Measurements from ENCODE around the gene ABLIM2.
"Not testable (repeated sequence)": the region's sequence is repeated elsewhere in the genome, so short reads cannot be mapped to it uniquely, and the experiment has no call there.

Gene ABLIM2

GRCh38 chr4:8156617-8157016 is 2.0 kb downstream of the ABLIM2 start:
- DNase-seq: no peak

GRCh38 chr4:8155660-8156421 is 2.8 kb downstream of the ABLIM2 start:
- DNase-seq: no peak

- DNase-seq: no peak
Measured at GRCh38 chr4:8155048-8155447, 3.6 kb downstream of the ABLIM2 start.

GRCh38 chr4:8153441-8153840 is 5.2 kb downstream of the ABLIM2 start:
- DNase-seq: no peak

- no peak for DNase-seq
Measured at GRCh38 chr4:8152865-8153257, 5.8 kb downstream of the ABLIM2 start.

- no peak for DNase-seq
Measured at GRCh38 chr4:8152090-8152864, 6.3 kb downstream of the ABLIM2 start.

GRCh38 chr4:8151165-8151650 is 7.4 kb downstream of the ABLIM2 start:
- DNase-seq: no peak

GRCh38 chr4:8150152-8151090 is 8.2 kb downstream of the ABLIM2 start:
- DNase-seq: no peak

- no peak for DNase-seq
Measured at GRCh38 chr4:8149664-8150063, 8.9 kb downstream of the ABLIM2 start.

GRCh38 chr4:8148785-8149435 is 9.7 kb downstream of the ABLIM2 start:
- no peak for DNase-seq

GRCh38 chr4:8148159-8148558 is 10.5 kb downstream of the ABLIM2 start:
- no peak for DNase-seq

- no peak for DNase-seq
Measured at GRCh38 chr4:8147231-8147970, 11.2 kb downstream of the ABLIM2 start.

- no peak for DNase-seq
Measured at GRCh38 chr4:8146157-8146556, 12.5 kb downstream of the ABLIM2 start.

GRCh38 chr4:8144359-8144758 is 14.3 kb downstream of the ABLIM2 start:
- no peak for DNase-seq

GRCh38 chr4:8143392-8144140 is 15.0 kb downstream of the ABLIM2 start:
- DNase-seq: no peak

GRCh38 chr4:8142556-8142955 is 16.1 kb downstream of the ABLIM2 start:
- DNase-seq: no peak

GRCh38 chr4:8141935-8142334 is 16.7 kb downstream of the ABLIM2 start:
- no peak for DNase-seq

- DNase-seq: no peak
Measured at GRCh38 chr4:8140915-8141314, 17.7 kb downstream of the ABLIM2 start.

- not testable (repeated sequence) for DNase-seq
Measured at GRCh38 chr4:8139726-8140125, 18.9 kb downstream of the ABLIM2 start.

- no peak for DNase-seq
Measured at GRCh38 chr4:8136972-8137710, 21.5 kb downstream of the ABLIM2 start.

All from NCI-H526 treated with DMSO at 0.1 percent for 48 hours (cell line).